Endometrium (tissue), 2 donors: ENCODE results near the gene METAP2.
"Not testable (repeated sequence)": the region's sequence is repeated elsewhere in the genome, so short reads cannot be mapped to it uniquely, and the experiment has no call there.

Experiments
- FAIRE-seq: peaks from 2 replicates; lab custom pipeline; 2012; peaks lifted over from hg19 to GRCh38; lab: Jason Lieb, UNC
- donor health status: control.
- donor health status: control.

The METAP2 gene

GRCh38 chr12:95473884-95474659 lies at the start of gene METAP2:
Gene METAP2 (plus strand): TSS chr12:95474152. CDS start chr12:95474180, 28 bp downstream.
- peak; percentile 92 for FAIRE-seq

DNA sequence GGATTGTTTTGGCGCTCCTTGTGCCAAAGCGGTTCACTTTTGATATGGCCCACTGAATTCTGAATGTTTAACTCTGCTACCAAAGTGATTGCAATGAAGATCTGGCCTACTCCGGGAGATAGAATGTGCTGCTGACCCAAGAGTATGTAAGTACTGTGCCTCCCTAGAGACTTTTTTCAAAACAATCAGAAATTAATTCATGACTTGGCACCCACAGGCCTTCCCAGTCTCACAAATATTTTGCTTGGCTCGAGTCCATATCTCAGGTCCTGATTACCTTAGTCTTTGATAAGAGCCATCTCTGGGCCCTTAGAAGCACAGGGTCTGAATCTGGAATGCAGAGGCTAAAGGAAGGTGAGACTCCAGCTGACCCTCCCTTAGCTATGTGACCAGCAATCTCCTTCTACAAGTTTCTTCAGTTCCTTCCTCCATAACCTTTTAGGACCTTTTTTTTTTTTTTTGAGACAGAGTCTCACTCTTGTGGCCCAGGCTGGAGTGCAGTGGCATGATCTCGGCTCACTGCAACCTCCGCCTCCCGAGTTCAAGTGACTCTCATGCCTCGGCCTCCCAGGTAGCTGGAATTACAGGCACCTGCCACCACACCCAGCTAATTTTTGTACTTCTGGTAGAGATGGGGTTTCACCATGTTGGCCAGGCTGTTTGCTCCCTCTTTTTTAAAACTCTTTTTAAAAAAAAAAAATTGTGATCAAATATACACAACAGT lies 49.5 kb upstream of the METAP2 start:
- FAIRE-seq, result no peak

DNA sequence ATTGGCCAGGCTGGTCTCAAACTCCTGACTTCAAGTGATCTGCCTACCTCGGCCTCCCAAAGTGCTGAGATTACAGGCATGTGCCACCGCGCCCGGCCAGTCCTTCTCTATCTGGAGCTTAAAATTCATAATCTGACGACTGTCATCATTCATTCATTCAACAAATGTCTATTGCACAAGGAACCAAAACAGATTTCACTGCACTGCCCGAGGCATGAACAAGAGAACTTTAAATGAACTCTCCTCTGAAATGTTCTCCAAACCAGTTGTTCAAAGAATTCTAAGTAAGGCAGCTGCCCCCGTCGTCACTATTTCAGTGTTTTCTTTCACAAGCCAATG lies 44.8 kb upstream of the METAP2 start:
- FAIRE-seq, result no peak

DNA sequence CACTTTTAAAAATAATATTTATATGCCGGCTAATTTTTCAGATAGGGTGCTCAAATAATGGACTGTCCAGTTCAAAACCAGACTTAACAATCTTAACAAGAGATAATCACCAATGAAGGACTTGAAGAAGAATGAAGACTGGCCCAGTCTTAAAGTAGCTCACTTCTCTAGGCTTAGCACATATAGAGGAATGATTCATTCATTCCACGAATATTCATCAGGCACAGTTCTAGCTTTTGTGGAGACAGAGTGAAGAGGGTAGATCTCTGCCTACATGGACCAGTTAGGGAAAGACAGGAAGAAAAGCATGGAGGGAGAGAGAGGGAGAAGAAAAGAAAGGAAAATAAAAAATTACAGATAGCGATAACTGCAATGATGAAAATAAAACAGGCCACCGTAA lies 42.8 kb upstream of the METAP2 start:
- FAIRE-seq, result no peak

- no peak for FAIRE-seq
These were observed 38.6 kb upstream of the METAP2 start for GRCh38 chr12:95435355-95435754.

GRCh38 chr12:95437565-95437964 lies 36.4 kb upstream of the METAP2 start:
- no peak for FAIRE-seq

- no peak for FAIRE-seq
These were observed 34.3 kb upstream of the METAP2 start for GRCh38 chr12:95439461-95440230.

DNA sequence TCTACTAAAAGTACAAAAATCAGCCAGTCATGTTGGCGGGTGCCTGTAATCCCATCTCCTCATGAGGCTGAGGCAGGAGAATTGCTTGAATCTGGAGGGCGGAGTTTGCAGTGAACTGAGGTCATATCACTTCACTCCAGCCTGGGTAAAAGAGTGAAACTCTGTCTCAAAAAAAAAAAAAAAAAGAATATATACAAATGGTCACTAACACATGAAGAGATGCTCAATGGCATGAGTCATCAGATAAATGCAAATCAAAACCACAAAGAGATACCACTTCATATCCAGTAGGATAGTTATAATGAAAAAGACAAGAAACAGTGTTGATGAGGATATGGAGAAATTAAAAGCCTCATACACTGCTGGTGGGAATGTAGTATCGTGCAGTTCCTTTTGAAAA lies 33.6 kb upstream of the METAP2 start:
- no peak for FAIRE-seq

GRCh38 chr12:95443459-95443858 lies 30.5 kb upstream of the METAP2 start:
- FAIRE-seq, result no peak

GRCh38 chr12:95445099-95445498 lies 28.9 kb upstream of the METAP2 start:
- FAIRE-seq, result not testable (repeated sequence)

DNA sequence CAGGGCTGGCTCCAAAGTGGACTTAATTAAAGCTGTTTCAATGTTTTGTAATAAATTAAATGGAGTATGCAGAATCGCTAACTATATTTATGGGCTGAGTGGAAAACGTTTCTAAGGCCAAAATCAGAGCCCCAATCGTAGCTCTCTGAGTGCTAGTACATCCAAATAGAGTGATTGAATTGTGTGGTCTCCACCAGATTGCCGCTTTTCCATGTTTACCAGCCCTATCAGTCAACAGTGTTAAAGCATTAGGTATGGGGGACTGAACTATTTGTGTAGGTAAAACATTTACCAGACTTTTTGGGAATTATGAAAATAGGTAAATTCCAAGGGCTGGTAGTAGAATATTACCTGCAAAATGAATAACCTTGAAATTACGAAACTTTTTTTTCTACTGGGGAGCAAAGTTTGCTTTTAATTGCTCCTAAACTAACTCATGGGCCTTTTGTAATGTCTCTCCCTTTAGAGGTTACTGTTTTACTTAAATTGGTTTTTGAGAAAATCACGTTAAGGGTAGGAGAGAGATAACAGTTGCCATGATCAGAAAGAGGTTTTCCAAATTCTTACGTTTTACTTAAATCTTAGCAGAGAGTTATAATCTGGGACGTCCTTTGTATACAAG lies 28.0 kb upstream of the METAP2 start:
- no peak for FAIRE-seq

DNA sequence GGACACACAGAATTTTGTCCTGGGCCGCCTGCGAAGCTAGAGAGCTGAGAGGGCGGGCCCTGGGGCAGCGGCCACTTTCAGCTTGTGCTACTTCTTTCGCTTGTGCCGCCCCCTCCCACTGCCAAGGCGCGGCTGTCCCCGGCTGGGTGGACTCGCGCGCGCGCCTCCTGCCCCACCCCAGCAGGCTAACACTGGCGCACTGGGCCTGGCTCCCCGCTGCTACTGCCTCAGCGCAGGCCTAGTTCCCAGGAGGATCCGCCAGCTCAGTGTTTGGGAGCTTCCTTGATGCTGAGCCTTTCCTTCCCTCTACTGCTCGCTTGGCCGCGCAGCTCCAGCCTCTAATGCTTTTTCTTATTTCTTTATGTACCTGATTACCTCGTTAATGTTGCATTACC lies 27.4 kb upstream of the METAP2 start:
- FAIRE-seq, result no peak

GRCh38 chr12:95449656-95450055 lies 24.3 kb upstream of the METAP2 start:
- not testable (repeated sequence) for FAIRE-seq

DNA sequence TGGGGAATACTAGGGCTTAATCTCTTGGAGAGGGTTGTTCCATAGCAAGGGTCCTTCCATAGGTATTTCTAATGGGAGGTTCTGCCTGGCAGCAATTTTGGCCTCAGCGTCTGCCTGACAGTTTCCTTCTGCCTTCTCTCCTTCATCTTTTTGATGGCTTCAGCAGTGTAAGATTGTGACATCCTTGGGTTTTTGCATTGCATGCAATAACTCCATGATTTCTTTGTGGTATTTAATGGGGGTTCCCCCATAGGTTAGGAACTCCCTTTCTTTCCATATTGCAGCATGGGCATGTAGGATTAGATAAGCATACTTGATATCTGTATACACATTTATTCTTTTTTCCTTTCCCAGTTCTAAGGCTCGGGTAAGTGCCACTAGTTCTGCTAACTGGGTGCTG lies 21.5 kb upstream of the METAP2 start:
- FAIRE-seq, result not testable (repeated sequence)

- not testable (repeated sequence) for FAIRE-seq
These were observed 20.1 kb upstream of the METAP2 start for GRCh38 chr12:95453881-95454280.

DNA sequence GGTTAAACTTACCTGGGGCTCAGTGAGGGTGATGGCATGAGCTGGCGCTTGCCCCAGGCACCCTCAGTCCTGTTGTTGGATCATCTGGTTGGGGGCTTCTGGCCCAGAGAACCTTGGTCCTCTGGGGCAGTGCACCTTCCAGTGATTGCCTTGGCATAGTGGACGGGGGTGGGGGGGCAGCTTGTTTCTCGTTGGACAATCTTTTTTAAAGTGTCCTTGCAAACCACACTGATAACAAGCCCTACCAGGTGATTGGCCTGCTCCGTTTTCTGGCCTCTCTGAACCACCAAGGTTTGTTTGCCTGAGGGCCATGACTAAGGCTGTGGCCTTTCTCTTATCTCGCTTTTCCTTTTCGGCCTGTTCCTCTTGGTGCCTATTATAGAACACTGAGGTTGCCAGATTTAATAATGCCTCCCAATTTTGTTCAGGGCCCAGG lies 19.2 kb upstream of the METAP2 start:
- FAIRE-seq, result not testable (repeated sequence)

GRCh38 chr12:95457605-95458004 lies 16.3 kb upstream of the METAP2 start:
- FAIRE-seq, result not testable (repeated sequence)

GRCh38 chr12:95458761-95459160 lies 15.2 kb upstream of the METAP2 start:
- FAIRE-seq, result no peak

- no peak for FAIRE-seq
These were observed 14.6 kb upstream of the METAP2 start for GRCh38 chr12:95459310-95459709.

DNA sequence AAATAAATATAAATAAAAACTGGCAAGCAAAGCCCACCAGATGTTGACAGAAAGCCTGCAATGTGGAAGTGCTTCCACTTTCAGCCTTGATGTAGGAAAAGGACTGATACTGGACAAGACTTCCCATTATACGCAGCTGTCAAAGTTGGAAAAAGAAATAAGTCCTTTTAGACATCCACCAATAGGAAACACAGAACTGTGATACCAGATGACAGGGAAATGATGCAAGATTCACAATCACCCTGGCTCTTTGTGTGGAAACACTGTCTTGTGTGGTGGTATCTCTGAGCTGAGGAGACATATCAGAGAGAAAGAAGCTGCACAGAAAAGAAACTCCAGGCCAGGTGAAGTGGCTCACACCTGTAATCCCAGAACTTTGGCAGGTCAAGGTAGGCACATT lies 13.8 kb upstream of the METAP2 start:
- no peak for FAIRE-seq

- FAIRE-seq, result no peak
These were observed 13.1 kb upstream of the METAP2 start for GRCh38 chr12:95460896-95461295.

- no peak for FAIRE-seq
These were observed 11.9 kb upstream of the METAP2 start for GRCh38 chr12:95462081-95462480.
